HG02973 (cell line): ENCODE data around the gene LARGE1.

ENCODE experiments used
- ATAC-seq: cut with Tn5 transposase; IDR thresholded peaks from one replicate; pipeline ENCODE4 v1.9.1; 2021; ENCODE audit warnings: moderate library complexity; ENCODE audit not compliant: unreplicated experiment

The LARGE1 gene

DNA sequence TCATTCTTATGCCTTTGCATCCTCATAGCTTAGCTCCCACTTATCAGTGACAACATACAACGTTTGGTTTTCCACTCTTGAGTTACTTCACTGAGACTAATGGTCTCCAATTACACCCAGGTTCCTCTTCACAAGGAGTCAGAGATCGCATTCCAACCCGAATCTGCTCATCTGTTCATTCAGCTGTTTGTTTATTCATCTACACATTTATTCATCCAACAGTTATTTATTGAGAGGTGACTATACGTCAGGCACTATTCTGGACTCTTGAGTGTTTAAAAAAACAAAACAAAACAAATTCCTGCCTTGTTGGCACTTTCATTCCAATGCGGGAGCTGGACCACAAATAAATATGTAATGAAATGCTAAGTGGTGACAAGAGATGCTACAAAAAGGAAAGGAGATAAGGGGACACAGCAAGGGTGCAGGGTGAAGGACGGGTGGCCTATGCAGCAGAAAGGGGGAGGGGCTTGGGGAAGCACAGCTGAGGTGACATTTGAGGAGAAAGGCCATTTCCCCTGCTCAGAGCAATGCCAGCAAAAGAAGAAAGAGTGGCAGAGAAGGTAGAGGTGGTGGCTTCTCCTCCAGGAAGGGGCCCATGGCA, 468.3 kb downstream of the LARGE1 start:
- ATAC-seq, result no peak

- ATAC-seq, result no peak
These were observed 469.5 kb downstream of the LARGE1 start for GRCh38 chr22:33450756-33451155.

DNA sequence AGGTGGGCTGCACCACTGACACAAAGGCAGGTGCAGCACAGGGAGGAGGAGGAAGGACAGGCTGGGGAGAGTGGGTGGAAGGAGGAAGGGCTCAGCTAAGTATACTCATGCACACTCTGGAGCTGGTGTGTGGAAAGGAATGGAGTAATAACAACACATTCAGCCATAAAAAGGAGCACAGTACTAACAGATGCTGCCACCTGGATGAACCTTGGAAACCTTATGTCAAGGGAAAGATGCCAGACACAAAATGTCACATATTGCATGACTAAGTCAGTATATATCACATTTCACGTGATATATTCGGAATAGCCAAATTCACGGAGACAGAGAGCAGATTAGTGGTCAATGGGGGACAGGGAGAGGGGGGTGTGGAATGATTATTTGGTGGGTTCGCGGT, 472.5 kb downstream of the LARGE1 start:
- ATAC-seq, result no peak

DNA sequence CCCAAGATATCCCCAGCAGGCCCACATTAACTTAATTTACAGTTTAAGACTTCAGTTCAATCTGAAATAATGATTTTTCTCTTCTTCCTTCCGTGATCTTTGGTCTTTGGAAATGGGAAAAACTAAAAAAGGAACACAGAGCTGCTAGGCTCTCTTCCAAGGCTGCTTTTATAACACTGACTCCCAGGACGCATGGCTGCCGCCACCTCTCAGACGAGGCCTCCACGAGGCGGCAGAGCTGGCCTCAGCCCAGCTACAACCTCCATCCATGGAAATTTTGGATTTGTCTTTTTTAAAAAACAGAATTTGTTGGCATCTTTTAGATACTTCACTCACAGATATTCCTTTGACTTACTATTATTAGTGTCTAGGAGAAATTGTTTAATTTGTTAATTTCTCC, 476.6 kb downstream of the LARGE1 start:
- no peak for ATAC-seq

- ATAC-seq, result no peak
These were observed 479.5 kb downstream of the LARGE1 start for GRCh38 chr22:33440756-33441155.

DNA sequence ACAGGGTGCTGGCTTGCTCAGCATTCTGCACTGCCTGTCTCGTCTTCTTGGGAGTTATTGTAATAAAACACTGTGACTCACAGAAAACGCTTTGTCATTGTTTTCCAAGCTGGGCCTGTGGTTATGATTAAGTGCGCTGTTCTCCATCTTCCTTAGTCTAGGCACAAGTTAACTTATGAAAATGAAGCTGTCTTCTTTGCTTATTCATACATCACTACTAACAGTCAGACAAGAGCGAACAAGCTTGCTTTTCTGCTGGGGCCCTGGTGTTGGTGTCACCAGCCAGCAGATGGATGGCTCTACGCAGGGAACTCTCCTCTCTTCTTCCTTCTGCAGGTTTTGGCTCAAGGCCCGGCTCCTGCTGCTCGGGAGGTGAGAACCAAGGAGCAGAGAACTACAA, 482.0 kb downstream of the LARGE1 start:
- ATAC-seq, result no peak

- ATAC-seq, result no peak
These were observed 489.0 kb downstream of the LARGE1 start for GRCh38 chr22:33431300-33431699.

- ATAC-seq, result no peak
These were observed 491.0 kb downstream of the LARGE1 start for GRCh38 chr22:33429281-33429680.

DNA sequence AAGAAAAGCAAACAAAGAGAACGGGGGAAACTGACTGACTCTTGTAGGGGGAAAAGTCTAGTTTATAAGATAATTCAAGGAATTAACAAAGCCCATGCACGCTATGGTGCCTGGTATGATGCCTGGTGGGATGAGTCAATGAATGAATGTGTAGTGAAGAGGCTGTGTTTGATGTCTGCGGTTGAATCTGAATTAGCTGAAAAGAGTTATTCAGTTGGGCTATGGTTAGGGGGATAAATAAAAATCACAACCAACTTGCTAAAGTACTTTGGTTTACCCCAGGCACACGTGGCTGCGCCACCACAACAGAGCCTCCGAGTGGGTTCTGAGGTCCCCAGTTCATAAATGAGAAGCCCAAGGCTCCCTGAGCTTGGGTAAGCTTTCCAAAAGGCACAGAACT, 492.8 kb downstream of the LARGE1 start:
- ATAC-seq, result no peak

- ATAC-seq, result no peak
These were observed 493.8 kb downstream of the LARGE1 start for GRCh38 chr22:33426451-33426850.

DNA sequence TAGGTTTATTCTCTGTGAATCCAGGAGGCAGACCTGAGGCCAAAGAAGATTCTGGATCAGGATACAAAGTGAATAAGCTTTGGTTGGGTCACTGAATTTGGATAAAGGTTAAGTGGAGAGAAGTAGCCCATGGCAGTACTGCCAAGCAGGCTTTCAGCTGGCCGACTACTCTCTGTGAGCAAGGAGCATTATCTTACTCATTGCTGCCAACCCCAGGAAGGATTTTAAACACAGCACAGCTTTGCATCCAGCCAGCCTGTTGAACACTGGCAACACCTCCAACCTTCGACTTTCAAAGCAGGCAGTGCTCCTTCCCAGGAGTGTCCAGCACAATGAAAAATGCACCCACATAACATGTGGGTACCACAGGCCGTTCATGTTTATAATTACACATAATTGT, 498.4 kb downstream of the LARGE1 start:
- ATAC-seq, result no peak

GRCh38 chr22:33418484-33418883, 501.8 kb downstream of the LARGE1 start:
- ATAC-seq, result no peak

GRCh38 chr22:33415401-33415800, 504.9 kb downstream of the LARGE1 start:
- no peak for ATAC-seq

DNA sequence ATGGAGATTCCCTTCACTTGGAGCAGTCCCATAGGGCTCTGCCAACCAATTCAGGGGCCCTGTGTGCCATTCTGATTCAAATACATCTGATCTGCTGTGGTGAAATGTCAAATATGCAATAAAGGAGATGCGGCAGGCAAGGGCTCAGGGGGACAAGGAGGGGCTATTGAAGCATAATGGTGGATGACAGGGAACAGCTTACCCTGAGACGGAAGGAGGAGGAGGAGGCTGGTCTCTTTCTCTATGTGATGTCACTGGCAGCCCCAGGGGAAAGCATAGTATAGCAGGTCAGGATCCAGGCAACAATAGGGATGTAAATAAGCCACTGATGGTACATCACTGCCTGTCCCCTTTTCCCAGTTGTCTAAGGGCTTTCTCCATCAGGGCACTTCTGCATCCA, 511.2 kb downstream of the LARGE1 start:
- no peak for ATAC-seq

GRCh38 chr22:33405194-33405593, 515.1 kb downstream of the LARGE1 start:
- ATAC-seq, result no peak

DNA sequence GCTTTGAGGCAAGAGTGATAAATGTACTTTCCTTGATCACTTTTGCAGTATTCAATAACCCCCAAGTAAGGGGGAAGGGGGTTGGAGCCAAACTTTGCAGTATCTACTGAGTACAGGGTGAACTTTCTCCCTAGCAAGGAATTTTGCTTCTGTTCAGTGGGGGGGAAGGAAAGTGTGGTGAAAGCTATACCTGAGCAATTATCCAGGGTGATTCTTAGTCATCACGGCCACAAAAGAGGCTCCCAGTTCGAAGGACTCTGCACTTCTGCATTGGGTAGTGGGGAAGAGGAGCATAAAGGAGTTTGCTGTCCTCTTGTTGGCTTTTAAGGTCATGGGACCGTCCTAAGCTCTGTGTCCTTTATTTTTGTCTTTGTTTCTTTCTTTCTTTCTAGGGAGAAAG, 515.6 kb downstream of the LARGE1 start:
- ATAC-seq, result no peak

DNA sequence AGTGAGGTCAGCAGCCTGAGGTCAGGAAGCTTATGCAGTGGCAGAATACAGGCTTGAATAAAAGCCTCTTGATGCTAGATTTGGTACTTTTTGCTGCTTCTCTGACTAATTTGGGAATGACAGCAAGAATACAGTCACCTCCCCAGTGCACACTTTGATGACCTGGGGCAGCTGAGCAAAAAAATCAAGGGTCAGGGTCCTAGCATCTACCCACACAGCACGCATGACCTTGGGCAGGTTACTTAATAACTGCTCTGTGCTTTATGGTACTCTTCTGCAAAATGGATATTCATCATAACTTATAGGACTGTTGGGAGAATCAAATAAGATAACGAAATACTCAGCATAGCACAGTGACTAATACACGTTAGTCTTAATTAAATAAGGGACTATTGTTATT, 518.0 kb downstream of the LARGE1 start:
- ATAC-seq, result no peak

GRCh38 chr22:33401291-33401690, 519.0 kb downstream of the LARGE1 start:
- ATAC-seq, result no peak

DNA sequence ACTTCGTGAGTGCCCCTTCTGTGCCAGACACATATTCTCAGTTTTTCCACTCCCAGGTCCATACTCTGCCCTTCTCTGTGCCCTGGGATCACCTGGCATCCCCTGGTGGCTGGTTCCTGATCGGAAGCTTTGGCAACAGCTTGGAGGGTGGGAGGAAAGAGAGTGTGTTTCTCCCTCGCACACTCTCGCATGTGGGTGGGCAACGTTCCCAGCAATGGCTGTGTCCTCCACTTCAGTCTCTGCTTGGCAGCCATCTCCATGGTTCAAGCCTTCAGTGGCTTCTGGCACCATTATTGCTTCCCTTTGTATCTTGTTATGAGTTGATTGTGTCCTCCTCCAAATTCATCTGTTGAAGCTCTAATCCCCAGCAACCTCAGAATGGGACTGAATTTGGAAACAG, 519.4 kb downstream of the LARGE1 start:
- ATAC-seq, result no peak

DNA sequence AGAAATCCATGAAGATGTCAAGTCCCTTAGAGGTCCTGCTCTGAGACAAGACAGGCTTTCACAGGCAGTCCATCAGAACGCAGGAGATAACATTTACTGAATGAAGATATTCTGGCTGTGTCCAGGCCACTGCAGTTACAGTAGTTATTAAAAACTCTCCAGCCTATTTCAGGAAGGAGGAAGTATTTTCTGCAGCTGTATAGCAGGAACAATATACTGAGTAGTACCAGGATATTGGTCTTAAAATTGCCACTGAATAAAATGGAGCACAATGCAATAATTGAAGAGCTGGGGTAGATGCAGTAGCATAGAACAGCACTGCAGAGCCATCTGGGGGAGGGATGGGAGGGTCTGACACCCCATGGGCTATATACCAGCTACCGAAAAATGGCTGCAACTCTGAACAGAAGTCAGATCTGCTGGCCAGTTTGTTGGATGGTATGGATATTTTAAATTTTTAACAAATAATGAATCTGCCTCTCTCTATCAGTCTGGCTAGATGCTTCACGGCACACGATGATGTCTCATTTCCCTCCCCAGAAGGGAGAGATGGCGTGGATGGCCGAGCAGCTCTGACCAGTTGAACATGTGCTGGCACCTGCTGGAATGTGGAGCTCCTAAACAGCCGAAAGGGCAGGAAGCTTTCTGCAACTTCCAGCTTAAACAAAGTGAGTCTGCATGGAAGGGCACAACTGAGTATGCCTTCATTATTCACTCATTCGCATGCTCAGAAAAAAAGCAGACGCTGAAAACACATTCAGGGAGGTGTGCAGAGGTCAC, 520.0 kb downstream of the LARGE1 start:
- no peak for ATAC-seq

DNA sequence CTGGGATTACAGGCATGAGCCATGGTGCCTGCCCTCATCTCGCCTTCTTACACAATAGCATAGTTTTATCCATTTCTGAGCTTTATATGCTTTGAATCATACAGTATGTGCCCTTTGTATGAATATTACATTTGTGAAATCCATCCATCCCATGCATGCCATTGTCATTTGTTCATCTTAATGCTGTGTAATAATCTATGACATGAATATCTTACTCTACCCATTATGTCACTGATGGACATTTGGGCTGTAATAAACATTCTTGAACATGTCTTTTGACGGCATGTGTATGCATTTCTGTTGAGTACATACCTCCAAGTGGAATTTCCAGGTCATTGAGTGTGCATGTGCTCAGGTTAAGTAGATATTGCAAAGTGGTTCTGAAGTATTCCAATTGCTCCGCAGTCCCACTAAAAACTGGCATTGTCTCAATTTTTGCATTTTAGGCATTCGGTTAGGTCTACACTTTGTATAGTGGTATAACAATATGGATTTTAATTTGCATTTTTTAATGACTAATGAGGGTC, 522.8 kb downstream of the LARGE1 start:
- no peak for ATAC-seq

GRCh38 chr22:33393432-33393831, 526.8 kb downstream of the LARGE1 start:
- ATAC-seq, result no peak

- ATAC-seq, result no peak
These were observed 529.0 kb downstream of the LARGE1 start for GRCh38 chr22:33391298-33391697.
